ENCODE measurements around the gene PLXNA4.

- TF ChIP-seq CTCF (IDR thresholded peaks at IDR 0.05; ENCODE audit: low read depth, low read length, poor library complexity, severe bottlenecking) (no peak), EZH2phosphoT487 (IDR thresholded peaks at IDR 0.05; ENCODE audit: borderline replicate concordance, low read length) (no peak)
Measured at GRCh38 chr7:132276976-132277725, 299.1 kb downstream of the PLXNA4 start.

Data from DOHH2 (cell line).